CD4-positive, alpha-beta memory T cell (primary cell): ENCODE results near the gene ALCAM. TPM values are rescaled to one million over a fixed set of nuclear protein-coding genes. Genes with fewer than 3 reads are reported as not detected.

Experiments used
- CTCF ChIA-PET: fragments of 350-600 bp; sonication (Branson Sonifier 250); formaldehyde crosslinking; loops from one replicate; lab custom pipeline; 2021; ENCODE audit warnings: inconsistent platforms; ENCODE audit not compliant: partially characterized antibody; lab: Charles Lee
- POLR2A ChIA-PET: fragments of 350-600 bp; sonication (Branson Sonifier 250); formaldehyde crosslinking; loops from one replicate; lab custom pipeline; 2021; ENCODE audit not compliant: partially characterized antibody; lab: Charles Lee
- DNase-seq, 5 donors: peaks; one replicate each; pipeline versions ENCODE4 v3.0.0 to v3.0.0-alpha.2; 2020 to 2022; ENCODE audit warnings: mixed read lengths in 1 of 5
- H3K27ac ChIP-seq: one replicate; pipeline ENCODE4 v1.7.0; 2013; ENCODE audit warnings: low read depth, low read length
- H3K27me3 ChIP-seq: 2 replicates; pipeline ENCODE4 v1.7.0; 2013; ENCODE audit warnings: mild to moderate bottlenecking, low read length, moderate library complexity; ENCODE audit not compliant: insufficient read depth
- H3K36me3 ChIP-seq: 2 replicates; pipeline ENCODE4 v1.7.0; 2013; ENCODE audit warnings: mild to moderate bottlenecking, low read length, moderate library complexity; ENCODE audit not compliant: insufficient read depth
- H3K4me1 ChIP-seq: 2 replicates; pipeline ENCODE4 v1.7.0; 2013; ENCODE audit warnings: mild to moderate bottlenecking, low read length, moderate library complexity; ENCODE audit not compliant: insufficient read depth
- H3K4me3 ChIP-seq, 2 donors: one replicate each; pipeline ENCODE4 v1.7.0; 2013; ENCODE audit warnings: low read length in 2 of 2, mild to moderate bottlenecking in 1 of 2
- H3K9me3 ChIP-seq, 2 donors: one replicate each; pipeline ENCODE4 v1.7.0; 2013; ENCODE audit warnings: low read length in 2 of 2, control low read depth in 1 of 2; ENCODE audit not compliant: control insufficient read depth in 1 of 2
- H3K27ac Mint-ChIP-seq, 7 donors: one replicate each; pipeline ENCODE4 v1.8.0; 2020 to 2021; ENCODE audit warnings: mixed read lengths in 7 of 7, mild to moderate bottlenecking in 6 of 7, inconsistent platforms in 3 of 7, moderate library complexity in 3 of 7
- H3K27me3 Mint-ChIP-seq, 2 donors: one replicate each; pipeline ENCODE4 v1.8.0; 2020 to 2021; ENCODE audit warnings: mixed read lengths in 2 of 2
- H3K36me3 Mint-ChIP-seq, 2 donors: one replicate each; pipeline ENCODE4 v1.8.0; 2020 to 2021; ENCODE audit warnings: mixed read lengths in 2 of 2, inconsistent platforms in 1 of 2, mild to moderate bottlenecking in 1 of 2
- H3K4me1 Mint-ChIP-seq, 4 donors: one replicate each; pipeline ENCODE4 v1.8.0; 2020 to 2021; ENCODE audit warnings: mixed read lengths in 4 of 4, mild to moderate bottlenecking in 1 of 4
- H3K4me3 Mint-ChIP-seq, 8 donors: one replicate each; pipeline ENCODE4 v1.8.0; 2020 to 2021; ENCODE audit warnings: mixed read lengths in 8 of 8, mild to moderate bottlenecking in 7 of 8, moderate library complexity in 6 of 8, inconsistent platforms in 3 of 8
- H3K9me3 Mint-ChIP-seq, 8 donors: one replicate each; pipeline ENCODE4 v1.8.0; 2020 to 2021; ENCODE audit warnings: mixed read lengths in 8 of 8, mild to moderate bottlenecking in 5 of 8, inconsistent platforms in 3 of 8, moderate library complexity in 1 of 8
- intact Hi-C: fragments of 100-400 bp; cut with micrococcal nuclease; formaldehyde crosslinking; loops from one replicate; pipeline ENCODE4 v1.15.1; 2023
- polyA plus RNA-seq, 2 donors: library from polyadenylated mRNA; unstranded; fragments of 300-500 nt; fragmentation: Illumina TruSeq; gene quantifications; one replicate each; pipeline ENCODE4 v1.2.3, GENCODE V29; 2021
- total RNA-seq, 2 experiments: library from RNA; stranded (reverse); gene quantifications; one replicate each; pipeline ENCODE4 v1.2.3, GENCODE V29; 2021

The ALCAM gene
- total and polyA plus RNA-seq, 4 experiments from 2014 or later: 5.5 to 10.6 (median 8.6) TPM

DNA sequence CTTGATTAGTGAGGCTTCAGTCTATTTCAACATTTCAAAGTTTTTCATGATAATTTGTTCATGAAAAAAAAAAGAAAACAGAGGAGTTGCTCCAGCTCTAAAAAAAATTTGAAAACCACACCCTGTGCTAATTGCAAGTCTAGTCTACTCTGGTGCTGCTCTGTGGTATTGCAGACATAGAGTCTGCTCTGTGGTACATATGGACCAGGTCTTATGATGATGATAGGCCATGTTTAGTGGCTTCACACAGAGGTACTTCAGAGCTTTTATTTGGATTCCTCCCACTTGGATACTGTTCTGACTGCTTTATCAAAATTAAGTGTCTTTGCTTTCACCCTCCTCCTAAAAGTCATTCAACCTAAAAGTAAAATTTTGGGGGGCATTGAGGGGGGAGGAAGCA is 160.8 kb downstream of the ALCAM start:
- ChIA-PET CTCF (interaction anchor here (1.1 to 3.6 kb wide), 3 partner anchors 8 to 10 kb away, joined by 3 to 23 read pairs (median 8); no protein-coding TSS in a partner anchor), POLR2A (no interaction called here)
- Mint-ChIP-seq H3K27ac (peak overlapping the region in 1 of 7 donors; percentile 12), H3K36me3 (peaks cover 1 to 8% of the 10 kb centered on the region in 2 donors), H3K27me3 (no peaks in the 10 kb centered on the region), H3K4me1 (peaks cover 0 to 6% (median under 1%) of the 10 kb centered on the region in 4 donors), H3K4me3 (no peak overlapping the region), H3K9me3 (no peaks in the 10 kb centered on the region)
- H3K9me3 ChIP-seq: no peaks in the 10 kb centered on the region
- DNase-seq: no peak
- H3K4me1 ChIP-seq: no peaks in the 10 kb centered on the region
- no peaks in the 10 kb centered on the region for H3K36me3 ChIP-seq
- H3K27me3 ChIP-seq: no peaks in the 10 kb centered on the region
- intact Hi-C loops: no loop called here
- no peak overlapping the region for H3K27ac ChIP-seq
- H3K4me3 ChIP-seq: no peak overlapping the region

DNA sequence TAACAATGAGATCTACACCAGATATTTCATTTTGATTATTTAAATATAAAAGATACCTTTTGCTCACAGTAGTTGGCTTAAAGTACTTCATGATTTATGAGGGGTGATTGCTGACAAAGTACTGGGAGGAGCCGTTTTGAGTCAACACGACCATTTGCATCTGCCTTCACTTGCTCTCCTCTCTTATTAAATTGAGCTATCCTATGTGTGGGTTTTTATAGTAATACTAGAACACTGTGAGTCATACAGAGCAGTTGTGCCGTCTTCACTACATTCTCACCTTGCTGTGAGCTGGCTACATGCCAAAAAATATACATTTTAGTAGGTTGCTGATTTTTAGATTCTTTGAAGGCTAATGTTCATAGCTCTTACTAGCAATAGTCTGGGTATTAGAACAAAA is 161.2 kb downstream of the ALCAM start:
- H3K27me3 Mint-ChIP-seq: no peaks in the 10 kb centered on the region
- CTCF ChIA-PET: interaction anchor here (1.1 to 3.6 kb wide), 3 partner anchors 9 to 11 kb away, joined by 3 to 23 read pairs (median 8); no protein-coding TSS in a partner anchor
- H3K36me3 Mint-ChIP-seq: peaks cover 3 to 11% of the 10 kb centered on the region in 2 donors
- H3K27me3 ChIP-seq: no peaks in the 10 kb centered on the region
- POLR2A ChIA-PET: no interaction called here
- intact Hi-C loops: no loop called here
- H3K4me3 Mint-ChIP-seq: no peak overlapping the region
- H3K27ac Mint-ChIP-seq: no peak overlapping the region
- no peak for DNase-seq
- H3K9me3 Mint-ChIP-seq: no peaks in the 10 kb centered on the region
- no peaks in the 10 kb centered on the region for H3K9me3 ChIP-seq
- H3K4me1 ChIP-seq: no peaks in the 10 kb centered on the region
- peaks cover 0 to 6% (median under 1%) of the 10 kb centered on the region in 4 donors for H3K4me1 Mint-ChIP-seq
- H3K36me3 ChIP-seq: no peaks in the 10 kb centered on the region
- no peak overlapping the region for H3K4me3 ChIP-seq
- H3K27ac ChIP-seq: no peak overlapping the region

DNA sequence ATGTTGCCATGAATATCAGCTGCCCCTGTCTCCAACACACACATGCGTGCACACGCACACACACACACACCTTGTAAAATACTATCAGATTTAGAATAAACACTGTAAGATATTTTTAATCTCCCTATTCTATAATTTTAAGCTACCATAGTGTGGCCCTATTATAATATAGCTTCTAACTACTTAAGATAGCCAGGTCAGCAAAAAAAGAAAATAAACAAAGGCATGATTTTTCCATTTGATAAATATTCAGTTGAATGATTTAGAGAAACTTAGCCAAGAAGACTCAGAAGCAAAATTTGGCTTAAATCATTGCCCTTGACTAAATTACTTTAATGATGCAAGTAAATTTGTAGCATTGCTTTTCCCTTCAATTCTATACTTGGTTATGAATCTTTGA is 162.2 kb downstream of the ALCAM start:
- Histone ChIP-seq H3K4me1 (no peaks in the 10 kb centered on the region), H3K27me3 (no peaks in the 10 kb centered on the region), H3K9me3 (no peaks in the 10 kb centered on the region), H3K4me3 (no peak overlapping the region), H3K27ac (no peak overlapping the region), H3K36me3 (no peaks in the 10 kb centered on the region)
- intact Hi-C loops: no loop called here
- ChIA-PET CTCF (interaction anchor here (1.6 to 3.6 kb wide), 2 partner anchors 10 to 12 kb away, joined by 8 to 23 read pairs; no protein-coding TSS in a partner anchor), POLR2A (no interaction called here)
- no peaks in the 10 kb centered on the region for H3K9me3 Mint-ChIP-seq
- peaks cover 6 to 11% of the 10 kb centered on the region in 2 donors for H3K36me3 Mint-ChIP-seq
- no peak overlapping the region for H3K27ac Mint-ChIP-seq
- H3K27me3 Mint-ChIP-seq: no peaks in the 10 kb centered on the region
- no peak for DNase-seq
- no peak overlapping the region for H3K4me3 Mint-ChIP-seq
- H3K4me1 Mint-ChIP-seq: peaks cover 0 to 6% (median under 1%) of the 10 kb centered on the region in 4 donors

DNA sequence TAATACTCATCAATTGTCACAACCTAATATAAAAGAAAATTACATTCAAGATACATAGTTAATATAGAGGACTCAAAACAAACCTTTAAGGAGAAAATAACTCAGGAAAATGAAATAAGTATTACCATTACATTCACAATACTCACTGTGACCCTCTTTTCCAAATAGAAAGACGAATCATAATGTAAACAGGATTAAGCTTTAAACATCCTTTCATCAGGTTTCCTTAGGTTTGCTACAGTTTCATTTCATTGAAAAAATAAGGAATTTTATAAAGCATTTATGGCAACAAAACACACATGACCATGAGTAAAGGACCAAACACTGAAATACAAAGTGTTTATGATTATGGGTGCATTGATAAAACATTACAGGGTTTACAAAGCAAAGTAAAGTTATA is 162.7 kb downstream of the ALCAM start:
- Mint-ChIP-seq H3K9me3 (no peaks in the 10 kb centered on the region), H3K4me1 (peaks cover 0 to 6% (median under 1%) of the 10 kb centered on the region in 4 donors), H3K27me3 (no peaks in the 10 kb centered on the region), H3K4me3 (no peak overlapping the region), H3K36me3 (peaks cover 6 to 13% of the 10 kb centered on the region in 2 donors), H3K27ac (no peak overlapping the region)
- Histone ChIP-seq H3K9me3 (no peaks in the 10 kb centered on the region), H3K27ac (no peak overlapping the region), H3K36me3 (no peaks in the 10 kb centered on the region), H3K27me3 (no peaks in the 10 kb centered on the region), H3K4me1 (no peaks in the 10 kb centered on the region), H3K4me3 (no peak overlapping the region)
- DNase-seq: no peak
- CTCF ChIA-PET: interaction anchor here (3.6 kb wide), 1 partner anchor 12 kb away, joined by 23 read pairs; no protein-coding TSS in a partner anchor
- POLR2A ChIA-PET: no interaction called here
- intact Hi-C loops: no loop called here

DNA sequence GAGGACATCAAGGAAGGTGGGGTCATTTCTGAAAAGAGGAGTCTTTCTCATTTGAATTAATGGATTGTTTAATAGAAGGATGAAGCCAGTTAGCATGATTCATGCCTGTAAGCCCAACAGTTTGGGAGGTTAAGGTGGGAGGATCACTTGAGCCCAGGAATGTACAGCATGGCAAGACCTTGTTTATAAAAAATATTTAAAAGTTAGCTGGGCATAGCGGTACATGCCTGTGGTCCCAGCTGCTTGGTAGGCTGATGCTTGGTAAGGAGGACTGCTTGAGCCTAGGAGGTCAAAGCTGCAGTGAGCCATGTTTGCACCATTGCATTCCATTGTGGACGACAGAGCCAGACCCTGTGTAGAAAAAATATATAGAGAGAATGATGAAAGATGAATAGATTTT is 165.5 kb downstream of the ALCAM start:
- intact Hi-C loops: loop anchor here (10.0 kb wide), 1 partner anchor 333 kb away; the partner anchor contains the start of gene CBLB
- H3K36me3 Mint-ChIP-seq: peaks cover 10 to 26% of the 10 kb centered on the region in 2 donors
- Histone ChIP-seq H3K27ac (no peak overlapping the region), H3K36me3 (no peaks in the 10 kb centered on the region), H3K4me3 (no peak overlapping the region), H3K27me3 (no peaks in the 10 kb centered on the region), H3K4me1 (no peaks in the 10 kb centered on the region), H3K9me3 (no peaks in the 10 kb centered on the region)
- no peak for DNase-seq
- ChIA-PET CTCF (no interaction called here), POLR2A (no interaction called here)
- H3K27ac Mint-ChIP-seq: no peak overlapping the region
- no peak overlapping the region for H3K4me3 Mint-ChIP-seq
- no peaks in the 10 kb centered on the region for H3K9me3 Mint-ChIP-seq
- H3K27me3 Mint-ChIP-seq: no peaks in the 10 kb centered on the region
- peaks cover 0 to 3% (median under 1%) of the 10 kb centered on the region in 4 donors for H3K4me1 Mint-ChIP-seq

DNA sequence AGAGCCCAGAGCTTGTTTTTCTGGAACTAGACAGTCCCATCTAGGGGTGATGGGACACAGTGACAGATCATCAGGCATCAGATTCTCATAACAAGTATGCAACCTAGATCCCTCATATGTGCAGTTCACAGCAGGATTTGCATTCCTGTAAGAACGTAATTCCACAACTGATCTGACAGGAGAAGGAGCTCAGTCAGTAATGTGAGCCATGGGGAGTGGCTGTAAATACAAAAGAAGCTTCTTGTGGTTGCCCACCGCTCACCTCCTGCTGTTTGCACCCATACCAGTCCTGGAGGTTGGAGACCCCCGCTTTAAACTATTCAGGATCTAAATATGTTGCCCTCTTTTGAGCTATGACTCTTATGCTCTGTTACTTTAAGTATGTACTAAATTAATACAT is 167.3 kb downstream of the ALCAM start:
- Mint-ChIP-seq H3K4me1 (no peaks in the 10 kb centered on the region), H3K27ac (no peak overlapping the region), H3K27me3 (no peaks in the 10 kb centered on the region), H3K36me3 (peaks cover 13 to 32% of the 10 kb centered on the region in 2 donors), H3K9me3 (no peaks in the 10 kb centered on the region), H3K4me3 (no peak overlapping the region)
- no peak for DNase-seq
- ChIA-PET POLR2A (no interaction called here), CTCF (no interaction called here)
- no peaks in the 10 kb centered on the region for H3K36me3 ChIP-seq
- no peak overlapping the region for H3K4me3 ChIP-seq
- H3K9me3 ChIP-seq: no peaks in the 10 kb centered on the region
- intact Hi-C loops: loop anchor here (10.0 kb wide), 1 partner anchor 331 kb away; the partner anchor contains the start of gene CBLB
- H3K27me3 ChIP-seq: no peaks in the 10 kb centered on the region
- no peaks in the 10 kb centered on the region for H3K4me1 ChIP-seq
- no peak overlapping the region for H3K27ac ChIP-seq

DNA sequence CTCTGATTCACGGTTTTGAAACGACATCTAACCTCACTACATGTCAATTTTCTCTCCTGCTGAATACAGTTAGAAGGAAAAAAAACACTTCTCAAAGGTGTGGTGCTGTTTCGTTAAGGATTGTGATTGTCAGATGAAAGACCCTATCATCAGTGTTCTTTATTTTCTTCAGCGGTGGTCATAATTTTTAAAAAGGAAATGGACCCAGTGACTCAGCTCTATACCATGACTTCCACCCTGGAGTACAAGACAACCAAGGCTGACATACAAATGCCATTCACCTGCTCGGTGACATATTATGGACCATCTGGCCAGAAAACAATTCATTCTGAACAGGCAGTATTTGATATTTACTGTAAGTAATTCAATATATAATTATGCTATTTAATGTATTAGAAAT is 167.8 kb downstream of the ALCAM start:
- Mint-ChIP-seq H3K4me3 (no peak overlapping the region), H3K9me3 (no peaks in the 10 kb centered on the region), H3K4me1 (no peaks in the 10 kb centered on the region), H3K27me3 (no peaks in the 10 kb centered on the region), H3K27ac (no peak overlapping the region), H3K36me3 (peaks cover 13 to 36% of the 10 kb centered on the region in 2 donors)
- Histone ChIP-seq H3K4me1 (no peaks in the 10 kb centered on the region), H3K36me3 (no peaks in the 10 kb centered on the region), H3K4me3 (no peak overlapping the region), H3K27me3 (no peaks in the 10 kb centered on the region), H3K27ac (no peak overlapping the region), H3K9me3 (no peaks in the 10 kb centered on the region)
- intact Hi-C loops: loop anchor here (10.0 kb wide), 1 partner anchor 330 kb away; the partner anchor contains the start of gene CBLB
- DNase-seq: no peak
- ChIA-PET POLR2A (no interaction called here), CTCF (no interaction called here)
